Activated CD4-positive, alpha-beta T cell treated with anti-CD3 and anti-CD28 coated beads for 1 hour (primary cell): ENCODE measurements around the gene ACADSB.

Experiments
- DNase-seq: peaks from one replicate; pipeline ENCODE4 v3.0.0-alpha.2; 2020

ACADSB gene

DNA sequence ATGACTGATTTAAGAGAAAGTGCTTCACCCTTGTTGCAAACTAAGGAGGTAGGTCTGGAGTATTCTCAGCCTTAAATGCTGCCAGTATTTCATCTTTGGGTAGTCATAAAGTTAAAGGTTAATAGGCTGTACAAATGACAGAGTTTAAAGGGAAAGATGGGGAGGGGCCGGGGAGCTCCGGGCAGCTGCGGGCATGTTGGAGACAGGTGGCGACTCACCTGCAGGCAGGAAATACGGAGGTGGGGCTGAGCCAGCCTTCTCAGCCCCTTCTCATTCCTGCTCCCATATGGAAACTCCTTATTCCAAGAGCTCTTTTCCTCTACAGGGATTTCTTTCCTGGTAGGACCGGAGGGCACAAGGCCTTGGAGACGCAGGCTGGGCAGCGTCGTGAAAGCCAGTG lies 95.1 kb downstream of the ACADSB start:
- DNase-seq = no peak
